Lower leg skin (tissue), 4 donors: ENCODE measurements around the gene NSG2. TPM values are rescaled to one million over a fixed set of nuclear protein-coding genes. Genes with fewer than 3 reads are reported as not detected.
"Not testable (repeated sequence)": the region's sequence is repeated elsewhere in the genome, so short reads cannot be mapped to it uniquely, and the experiment has no call there.

Experiments
- DNase-seq, 2 donors: peaks; one replicate each; pipeline ENCODE4 v3.0.0-alpha.2; 2019; ENCODE audit warnings: low spot score in 2 of 2
- H3K4me3 ChIP-seq: fragments of 200-600 bp; sonication (generic); 2 replicates; pipeline ENCODE4 v1.5.1; 2017; ENCODE audit warnings: mild to moderate bottlenecking, low read depth; ENCODE audit not compliant: poor library complexity, severe bottlenecking
- POLR2A ChIP-seq, 2 donors: fragments of 450-650 bp; IDR thresholded peaks; one replicate each; pipeline ENCODE4 v1.6.1; 2016 to 2017; ENCODE audit warnings: antibody characterized with exemption in 2 of 2, mild to moderate bottlenecking in 1 of 2, moderate library complexity in 1 of 2
- WGBS, 2 donors: methylation state at CpG; one replicate each; pipeline ENCODE4 v1.1.5; 2018; 5-methylcytosine and 5-hydroxymethylcytosine counted together
- intact Hi-C: fragments of 100-400 bp; cut with DNase I; formaldehyde crosslinking; loops from one replicate; pipeline ENCODE4 v1.15.0; 2023; ENCODE audit warnings: low total_unique reads
- total RNA-seq, 4 donors: library from RNA; depleted of rRNA; stranded (reverse); fragments of >200 nt; gene quantifications; one replicate each; pipeline ENCODE4 v1.1.0, GENCODE V29; 2016
- TF ChIP-seq, protein P1 (sequence below), 3 donors: fragments of 450-650 bp; IDR thresholded peaks; one replicate each; pipeline ENCODE4 v1.5.1; 2016; ENCODE audit warnings: antibody characterized with exemption in 3 of 3, mild to moderate bottlenecking in 3 of 3, moderate library complexity in 2 of 3

The NSG2 gene
- total RNA-seq, 4 donors from 2014 or later = not detected

DNA sequence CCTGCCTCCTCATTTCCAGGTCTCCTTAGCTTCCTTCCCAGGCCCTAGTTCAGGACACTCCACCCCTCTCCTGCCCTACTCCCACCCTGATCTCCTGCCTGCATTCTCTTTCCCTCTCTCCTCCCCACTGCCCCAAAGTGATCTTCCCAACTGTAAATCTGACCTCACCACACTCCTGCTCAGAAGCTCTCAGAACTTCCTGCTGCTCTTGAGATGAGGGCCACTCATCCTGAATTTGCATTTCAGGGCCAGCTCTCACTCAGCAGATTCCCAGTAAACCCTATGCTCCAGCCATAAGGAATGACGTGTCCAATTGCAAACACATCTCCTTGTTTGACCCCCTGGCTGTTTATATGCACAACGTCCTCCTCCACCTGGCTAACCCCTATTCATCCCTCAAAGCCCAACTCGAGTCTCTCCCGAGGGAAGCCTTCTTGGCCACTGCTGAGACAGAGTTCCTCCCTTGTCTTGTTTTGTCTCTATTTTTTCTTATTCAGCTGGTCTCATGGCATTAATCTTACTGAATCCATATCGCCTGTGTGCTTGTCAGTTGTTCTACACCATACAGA lies 95.0 kb downstream of the NSG2 start:
- peak in 1 of 2 donors; percentile 34 for DNase-seq
- intact Hi-C loops = no loop called here
- TF ChIP-seq POLR2A (IDR thresholded peaks at IDR 0.05) = no peak
- TF ChIP-seq, protein P1, sequence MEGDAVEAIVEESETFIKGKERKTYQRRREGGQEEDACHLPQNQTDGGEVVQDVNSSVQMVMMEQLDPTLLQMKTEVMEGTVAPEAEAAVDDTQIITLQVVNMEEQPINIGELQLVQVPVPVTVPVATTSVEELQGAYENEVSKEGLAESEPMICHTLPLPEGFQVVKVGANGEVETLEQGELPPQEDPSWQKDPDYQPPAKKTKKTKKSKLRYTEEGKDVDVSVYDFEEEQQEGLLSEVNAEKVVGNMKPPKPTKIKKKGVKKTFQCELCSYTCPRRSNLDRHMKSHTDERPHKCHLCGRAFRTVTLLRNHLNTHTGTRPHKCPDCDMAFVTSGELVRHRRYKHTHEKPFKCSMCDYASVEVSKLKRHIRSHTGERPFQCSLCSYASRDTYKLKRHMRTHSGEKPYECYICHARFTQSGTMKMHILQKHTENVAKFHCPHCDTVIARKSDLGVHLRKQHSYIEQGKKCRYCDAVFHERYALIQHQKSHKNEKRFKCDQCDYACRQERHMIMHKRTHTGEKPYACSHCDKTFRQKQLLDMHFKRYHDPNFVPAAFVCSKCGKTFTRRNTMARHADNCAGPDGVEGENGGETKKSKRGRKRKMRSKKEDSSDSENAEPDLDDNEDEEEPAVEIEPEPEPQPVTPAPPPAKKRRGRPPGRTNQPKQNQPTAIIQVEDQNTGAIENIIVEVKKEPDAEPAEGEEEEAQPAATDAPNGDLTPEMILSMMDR (IDR thresholded peaks at IDR 0.05) = no peak
- no peak overlapping the region for H3K4me3 ChIP-seq
- 63 to 73% methylated on average over 5 of the region's 5 CpGs for WGBS, 2 donors

DNA sequence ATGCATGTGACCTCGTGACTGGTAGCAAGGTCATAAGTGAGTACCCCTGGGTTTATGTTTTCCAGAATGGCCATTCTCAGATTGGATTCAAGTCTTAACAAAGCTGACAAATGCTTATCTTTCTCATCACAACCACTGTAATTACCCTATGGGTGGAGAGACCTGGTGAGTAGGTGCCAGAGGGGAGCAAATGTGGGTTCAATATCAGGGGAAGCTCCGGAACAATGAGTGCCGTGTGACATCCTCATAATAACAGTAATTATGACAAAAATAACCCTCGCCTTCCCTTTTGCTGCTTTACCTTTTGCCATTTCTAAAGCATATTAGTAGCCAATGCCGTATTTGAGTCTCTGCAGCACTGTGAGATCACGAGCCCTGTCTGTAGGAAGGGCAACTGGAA lies 95.9 kb downstream of the NSG2 start:
- no peak for TF ChIP-seq POLR2A (IDR thresholded peaks at IDR 0.05)
- 71 to 78% methylated on average over 6 of the region's 6 CpGs for WGBS, 2 donors
- no peak overlapping the region for H3K4me3 ChIP-seq
- intact Hi-C loops = no loop called here
- DNase-seq = no peak

DNA sequence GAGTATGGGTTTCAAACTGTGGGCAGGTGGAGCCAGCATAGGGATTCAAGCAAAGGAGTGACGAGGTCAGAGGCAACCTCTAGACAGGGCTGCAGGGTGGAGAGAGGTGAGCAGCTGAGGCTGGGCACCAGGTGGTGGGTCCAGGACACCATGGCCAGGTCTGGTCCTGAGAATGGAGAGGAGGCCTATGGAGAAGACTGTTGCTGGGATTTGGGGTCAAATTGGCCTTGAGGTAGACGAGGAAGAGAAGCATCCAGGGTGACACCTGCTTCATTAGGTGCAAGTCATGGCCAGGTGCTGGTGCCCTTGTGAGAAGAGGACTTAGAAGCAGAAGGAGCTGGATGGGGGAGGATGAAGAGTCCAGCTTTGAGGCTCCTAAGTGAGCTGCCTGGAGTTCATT lies 99.6 kb downstream of the NSG2 start:
- WGBS, 2 donors = 67 to 82% methylated on average over 2 of the region's 2 CpGs
- no peak for TF ChIP-seq POLR2A (IDR thresholded peaks at IDR 0.05)
- TF ChIP-seq, protein P1 (IDR thresholded peaks at IDR 0.05) = no peak
- no peak overlapping the region for H3K4me3 ChIP-seq
- DNase-seq = peak in 1 of 2 donors; percentile 70
- intact Hi-C loops = no loop called here

DNA sequence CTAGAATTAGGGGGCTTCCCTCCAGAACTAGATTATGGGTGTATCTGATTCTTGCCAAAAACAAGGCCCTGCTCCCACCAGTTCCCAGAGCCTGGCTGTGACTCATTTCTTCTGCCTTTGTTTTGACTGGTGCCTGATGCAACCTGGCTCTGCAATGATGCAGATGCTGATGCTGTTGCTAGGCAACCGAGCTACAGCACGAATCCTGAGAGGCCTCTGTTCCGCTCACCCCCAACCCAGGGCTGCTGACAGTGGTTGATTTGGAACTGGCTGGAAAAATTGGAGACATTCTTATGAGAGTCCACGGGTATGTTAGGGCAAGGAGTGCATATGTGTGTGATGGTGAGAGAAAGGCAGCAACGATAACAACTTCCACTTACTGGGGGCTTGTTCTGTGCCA lies 100.3 kb downstream of the NSG2 start:
- no peak overlapping the region for H3K4me3 ChIP-seq
- DNase-seq = peak in 1 of 2 donors; percentile 57
- intact Hi-C loops = no loop called here
- no peak for TF ChIP-seq POLR2A (IDR thresholded peaks at IDR 0.05)
- TF ChIP-seq, protein P1 (IDR thresholded peaks at IDR 0.05) = no peak
- WGBS, 2 donors = 62 to 65% methylated on average over 5 of the region's 5 CpGs

DNA sequence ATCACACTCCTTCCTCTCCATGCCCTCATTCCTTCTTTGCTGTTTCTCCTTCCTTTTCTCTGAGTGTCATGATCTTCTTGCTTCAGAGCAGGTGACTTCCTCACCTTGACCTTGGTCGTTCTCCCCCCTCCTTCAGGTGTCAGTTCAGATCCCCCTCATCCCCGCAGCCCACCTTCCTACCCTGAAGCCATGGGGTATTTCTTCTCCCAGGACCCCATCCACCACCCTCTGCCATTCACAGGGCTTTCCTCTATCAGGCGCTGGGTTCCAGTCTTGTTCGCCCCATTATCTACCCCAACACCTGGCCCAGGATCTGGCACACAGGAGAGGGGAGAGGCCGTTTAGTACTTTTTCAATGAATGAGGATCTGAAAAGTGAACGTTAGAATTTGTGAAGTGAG lies 101.0 kb downstream of the NSG2 start:
- H3K4me3 ChIP-seq = no peak overlapping the region
- WGBS, 2 donors = 63 to 67% methylated on average over 6 of the region's 6 CpGs
- intact Hi-C loops = no loop called here
- DNase-seq = peak in 1 of 2 donors; percentile 72
- no peak for TF ChIP-seq POLR2A (IDR thresholded peaks at IDR 0.05)
- TF ChIP-seq, protein P1 (IDR thresholded peaks at IDR 0.05) = no peak

DNA sequence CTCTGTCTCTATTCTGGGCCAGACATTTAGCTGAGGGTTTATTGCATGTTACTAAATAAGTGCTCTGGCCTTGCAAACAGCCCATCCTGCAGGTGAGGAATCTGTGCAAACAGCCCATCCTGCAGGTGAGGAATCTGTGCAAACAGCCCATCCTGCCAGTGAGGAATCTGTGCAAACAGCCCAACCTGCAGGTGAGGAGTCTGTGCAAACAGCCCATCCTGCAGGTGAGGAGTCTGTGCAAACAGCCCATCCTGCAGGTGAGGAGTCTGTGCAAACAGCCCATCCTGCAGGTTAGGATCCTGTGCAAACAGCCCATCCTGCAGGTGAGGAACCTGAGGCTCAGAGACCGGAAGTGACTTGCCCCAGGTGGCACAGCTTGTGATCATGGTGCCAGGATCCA lies 101.5 kb downstream of the NSG2 start:
- H3K4me3 ChIP-seq, intact Hi-C loops, DNase-seq: not testable (repeated sequence)
- 60 to 83% methylated on average over 1 of the region's 1 CpG for WGBS, 2 donors

DNA sequence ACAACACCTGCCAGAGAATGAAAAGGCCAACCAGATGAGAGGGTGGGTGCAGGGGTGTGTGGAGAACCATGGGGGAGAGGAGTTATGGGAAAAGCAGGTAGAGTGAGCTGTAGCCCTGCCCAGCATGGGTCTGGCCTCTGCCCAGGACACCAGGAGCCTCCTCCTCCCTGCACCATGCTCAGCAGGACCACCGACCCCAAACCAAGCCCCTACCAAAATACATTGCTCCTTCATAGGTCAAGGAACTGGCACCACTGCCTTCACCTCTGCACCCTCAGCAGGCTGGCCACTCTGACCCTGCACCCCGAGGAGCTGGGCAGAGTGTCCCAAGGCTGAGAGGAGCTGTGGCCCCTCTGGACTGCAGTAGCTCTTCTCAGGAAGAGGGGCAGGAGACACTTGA lies 102.0 kb downstream of the NSG2 start:
- no peak for TF ChIP-seq POLR2A (IDR thresholded peaks at IDR 0.05)
- intact Hi-C loops = no loop called here
- WGBS, 2 donors = 67 to 76% methylated on average over 2 of the region's 2 CpGs

More for the DNA sequence above, 102.0 kb downstream of the NSG2 start:
- peak in 1 of 2 donors; percentile 62 for DNase-seq
- no peak overlapping the region for H3K4me3 ChIP-seq
